Measurements from ENCODE around the gene IL18BP.

Gene IL18BP

GRCh38 chr11:71963468-71963867 lies 35.2 kb upstream of the IL18BP start:
- no peaks in the 10 kb centered on the region for H3K27me3 ChIP-seq (replicated peaks)
- TF ChIP-seq CTCF (IDR thresholded peaks at IDR 0.05; ENCODE audit: low read depth, low read length, missing control alignments), result no peak
- H3K27ac ChIP-seq, result no peak overlapping the region
- peaks cover 16% of the 10 kb centered on the region for H3K36me3 ChIP-seq (replicated peaks)
- no peak overlapping the region for H3K4me3 ChIP-seq (ENCODE audit: low read depth, low read length)
- no peak for DNase-seq
- in situ Hi-C loops (cut with HindIII; ENCODE audit: low pct_ligation_motif_present, low sequenced_read_pairs), result no loop called here

- in situ Hi-C loops (cut with HindIII; ENCODE audit: low pct_ligation_motif_present, low sequenced_read_pairs), result no loop called here
- DNase-seq, result no peak
- H3K36me3 ChIP-seq (replicated peaks), result peaks cover 19% of the 10 kb centered on the region
Observed at GRCh38 chr11:71964641-71965040, 34.1 kb upstream of the IL18BP start.

GRCh38 chr11:71971680-71972079 lies 27.0 kb upstream of the IL18BP start:
- Histone ChIP-seq H3K27me3 (replicated peaks) (no peaks in the 10 kb centered on the region), H3K36me3 (replicated peaks) (peaks cover 17% of the 10 kb centered on the region), H3K27ac (no peak overlapping the region), H3K4me3 (ENCODE audit: low read depth, low read length) (no peak overlapping the region)
- DNase-seq, result no peak
- in situ Hi-C loops (cut with HindIII; ENCODE audit: low pct_ligation_motif_present, low sequenced_read_pairs), result no loop called here
- no peak for TF ChIP-seq CTCF (IDR thresholded peaks at IDR 0.05; ENCODE audit: low read depth, low read length, missing control alignments)

More at GRCh38 chr11:71964641-71965040, 34.1 kb upstream of the IL18BP start:
- Histone ChIP-seq H3K27ac (no peak overlapping the region), H3K4me3 (ENCODE audit: low read depth, low read length) (no peak overlapping the region), H3K27me3 (replicated peaks) (no peaks in the 10 kb centered on the region)
- no peak for TF ChIP-seq CTCF (IDR thresholded peaks at IDR 0.05; ENCODE audit: low read depth, low read length, missing control alignments)

- no peak for TF ChIP-seq CTCF (IDR thresholded peaks at IDR 0.05; ENCODE audit: low read depth, low read length, missing control alignments)
- Histone ChIP-seq H3K27ac (no peak overlapping the region), H3K27me3 (replicated peaks) (no peaks in the 10 kb centered on the region), H3K4me3 (ENCODE audit: low read depth, low read length) (no peak overlapping the region), H3K36me3 (replicated peaks) (no peaks in the 10 kb centered on the region)
- in situ Hi-C loops (cut with HindIII; ENCODE audit: low pct_ligation_motif_present, low sequenced_read_pairs), result no loop called here
- no peak for DNase-seq
Observed at GRCh38 chr11:71976551-71976950, 22.2 kb upstream of the IL18BP start.

GRCh38 chr11:71977090-71977489 lies 21.6 kb upstream of the IL18BP start:
- no peak overlapping the region for H3K27ac ChIP-seq
- no peaks in the 10 kb centered on the region for H3K27me3 ChIP-seq (replicated peaks)
- in situ Hi-C loops (cut with HindIII; ENCODE audit: low pct_ligation_motif_present, low sequenced_read_pairs), result no loop called here
- no peak for DNase-seq
- no peak for TF ChIP-seq CTCF (IDR thresholded peaks at IDR 0.05; ENCODE audit: low read depth, low read length, missing control alignments)
- no peak overlapping the region for H3K4me3 ChIP-seq (ENCODE audit: low read depth, low read length)
- H3K36me3 ChIP-seq (replicated peaks), result no peaks in the 10 kb centered on the region

- H3K4me3 ChIP-seq (ENCODE audit: low read depth, low read length), result no peak overlapping the region
- in situ Hi-C loops (cut with HindIII; ENCODE audit: low pct_ligation_motif_present, low sequenced_read_pairs), result no loop called here
- peak; percentile 72 for TF ChIP-seq CTCF (IDR thresholded peaks at IDR 0.05; ENCODE audit: low read depth, low read length, missing control alignments)
- H3K36me3 ChIP-seq (replicated peaks), result no peaks in the 10 kb centered on the region
- H3K27ac ChIP-seq, result no peak overlapping the region
- H3K27me3 ChIP-seq (replicated peaks), result no peaks in the 10 kb centered on the region
- peak; percentile 49 for DNase-seq
Observed at GRCh38 chr11:71977743-71978418, 20.8 kb upstream of the IL18BP start.

Measured in brain microvascular endothelial cell (primary cell).